GM18502 (cell line): ENCODE results near the gene ZNF48.

Source experiments
- ATAC-seq: cut with Tn5 transposase; IDR thresholded peaks from one replicate; pipeline ENCODE4 v1.9.1; 2021; ENCODE audit warnings: mild to moderate bottlenecking; ENCODE audit not compliant: unreplicated experiment, poor library complexity

Gene ZNF48

DNA sequence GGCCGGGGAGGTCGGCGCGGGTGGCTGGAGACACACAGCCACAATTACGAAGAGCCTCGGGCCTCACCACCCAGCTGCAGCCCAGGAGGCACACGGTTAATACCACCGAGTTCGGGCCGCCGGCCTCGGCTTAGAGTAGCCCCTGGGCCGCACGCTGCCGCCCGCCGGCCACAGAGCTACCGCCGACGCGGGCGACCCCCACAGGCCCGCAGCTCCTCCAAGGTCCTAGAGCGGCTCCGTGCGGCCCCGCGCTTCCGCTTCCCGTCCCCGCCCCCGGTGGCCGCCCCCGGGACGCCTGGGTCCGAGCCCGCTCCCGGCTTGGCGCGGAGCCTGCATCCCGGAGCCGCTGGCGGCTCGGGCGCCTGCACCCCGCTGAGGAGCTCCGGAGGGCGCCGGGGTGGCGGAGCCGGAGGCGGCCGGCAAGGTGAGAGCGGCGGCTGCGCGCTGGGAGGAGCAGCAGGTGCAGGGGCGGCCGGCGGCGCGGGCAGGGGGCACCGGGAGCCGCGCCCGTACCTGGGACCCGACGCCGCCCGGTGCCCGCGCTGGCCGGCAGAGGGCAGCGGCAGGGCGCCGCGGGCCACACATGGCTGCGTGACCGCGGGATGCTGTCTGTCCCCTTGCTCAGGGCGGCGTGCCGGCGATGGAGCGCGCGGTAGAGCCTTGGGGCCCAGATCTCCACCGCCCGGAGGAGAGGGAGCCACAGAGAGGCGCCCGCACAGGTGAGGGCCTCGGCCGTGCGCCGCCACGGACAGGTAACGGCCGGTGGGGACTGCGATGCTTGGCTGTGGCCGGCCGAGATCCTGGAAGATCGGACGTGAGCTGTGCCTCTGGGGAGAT is at the start of gene ZNF48:
ZNF48 (plus strand) TSS at position 266 of the 837 bp plus-strand sequence; CDS start at position 641, 375 bp downstream.
- peak; percentile 69 for ATAC-seq

DNA sequence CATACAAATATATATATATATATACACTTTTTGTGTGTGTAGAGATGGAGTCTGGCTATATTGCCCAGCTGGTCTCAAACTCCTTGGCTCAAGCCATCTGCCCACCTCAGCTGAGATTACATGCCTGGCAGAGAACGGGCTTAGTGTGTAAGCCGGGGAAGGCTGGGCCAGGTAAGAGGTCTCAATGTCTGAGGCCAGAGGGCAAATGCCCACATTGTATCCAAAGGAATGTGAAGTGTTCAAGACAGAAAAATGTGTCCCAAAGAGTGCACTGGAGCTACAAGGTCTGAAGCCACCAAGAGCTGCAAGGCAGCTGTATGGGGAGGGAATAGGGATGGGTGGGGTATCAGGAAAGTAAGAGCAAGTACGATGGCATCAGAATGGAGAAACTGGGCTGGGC is 48.9 kb upstream of the ZNF48 start:
- no peak for ATAC-seq

DNA sequence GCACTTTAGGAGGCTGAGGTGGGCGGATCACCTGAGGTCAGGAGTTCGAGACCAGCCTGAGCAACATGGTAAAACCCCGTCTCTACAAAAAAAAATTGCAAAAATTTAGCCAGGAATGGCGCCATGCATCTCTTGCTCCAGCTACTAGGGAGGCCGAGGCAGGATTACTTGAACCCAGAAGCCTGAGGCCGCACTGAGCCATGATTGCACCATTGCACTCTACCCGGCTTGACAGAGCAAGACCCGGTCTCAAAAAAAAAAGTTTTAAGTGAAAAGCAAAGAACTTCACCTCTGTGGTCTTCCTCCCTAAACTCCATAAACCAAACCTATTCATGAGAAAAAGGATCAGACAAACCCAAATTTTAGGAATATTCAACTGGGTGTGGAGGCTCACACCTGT is 47.1 kb upstream of the ZNF48 start:
- ATAC-seq = no peak

DNA sequence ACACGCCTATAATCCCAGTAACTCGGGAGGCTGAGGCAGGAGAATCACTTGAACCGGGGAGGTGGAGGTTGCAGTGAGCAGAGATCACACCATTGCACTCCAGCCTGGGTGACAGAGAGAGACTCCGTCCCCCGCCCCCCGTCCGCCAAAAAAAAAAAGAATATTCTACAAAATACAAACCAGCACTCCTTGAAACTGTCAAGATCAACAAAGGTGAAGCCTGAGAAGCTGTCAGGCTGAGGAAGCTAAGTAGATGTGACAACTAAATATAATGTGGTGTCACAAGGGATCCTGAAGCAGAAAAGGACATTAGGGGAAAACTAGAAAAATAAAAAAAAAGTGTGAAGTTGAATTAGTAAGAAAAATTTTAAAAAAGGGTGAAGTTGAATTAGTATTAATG is 46.3 kb upstream of the ZNF48 start:
- no peak for ATAC-seq

DNA sequence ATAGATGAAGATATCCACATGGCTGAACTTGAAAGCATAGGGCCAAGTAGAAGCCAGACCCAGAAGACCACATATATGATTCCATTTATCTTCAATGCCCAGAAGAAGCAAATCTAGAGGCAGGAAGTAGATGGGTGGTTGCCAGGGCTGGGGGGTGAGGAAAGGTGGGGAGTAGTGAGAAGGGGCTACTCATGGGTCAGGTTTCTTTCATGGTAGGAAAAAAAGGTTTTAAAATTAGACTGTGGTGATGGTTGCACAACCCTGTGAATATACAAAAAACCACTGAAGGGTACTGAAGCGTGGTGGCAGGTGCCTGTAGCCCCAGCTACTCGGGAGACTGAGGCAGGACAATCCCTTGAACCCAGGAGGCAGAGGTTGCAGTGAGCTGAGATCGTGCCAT is 45.5 kb upstream of the ZNF48 start:
- ATAC-seq = no peak

DNA sequence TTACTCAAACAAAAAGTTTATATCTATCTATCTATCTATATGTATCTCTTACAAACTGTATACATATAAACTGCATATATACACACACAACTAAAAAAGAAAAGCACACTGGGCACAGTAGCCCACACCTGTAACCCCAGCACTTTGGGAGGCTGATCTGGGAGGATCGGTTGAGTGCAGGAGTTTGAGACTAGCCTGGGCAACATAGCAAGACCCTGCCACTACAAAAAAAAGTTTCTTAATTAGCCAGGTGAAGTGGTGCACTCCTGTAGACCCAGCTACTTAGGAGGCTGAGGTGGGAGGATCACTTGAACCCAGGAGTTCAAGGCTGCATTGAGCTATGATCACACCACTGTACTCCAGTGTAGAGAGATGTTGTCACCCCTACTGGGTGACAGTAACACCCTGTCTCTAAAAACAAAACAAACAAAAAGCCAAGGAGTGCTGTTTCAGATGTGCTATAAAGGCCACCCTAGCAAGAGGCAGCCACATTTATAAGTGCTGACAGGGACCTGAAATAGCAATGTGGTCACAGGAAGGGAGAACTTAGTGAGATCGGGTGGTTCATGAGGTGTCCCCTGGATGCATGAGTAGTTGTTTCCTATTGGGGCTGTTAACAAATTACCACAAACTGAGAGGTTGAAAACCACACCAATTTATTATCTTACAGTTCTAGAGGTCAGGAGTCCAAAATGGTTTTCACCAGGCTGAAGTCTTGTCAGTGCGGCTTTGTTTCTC is 44.9 kb upstream of the ZNF48 start:
- ATAC-seq = no peak

DNA sequence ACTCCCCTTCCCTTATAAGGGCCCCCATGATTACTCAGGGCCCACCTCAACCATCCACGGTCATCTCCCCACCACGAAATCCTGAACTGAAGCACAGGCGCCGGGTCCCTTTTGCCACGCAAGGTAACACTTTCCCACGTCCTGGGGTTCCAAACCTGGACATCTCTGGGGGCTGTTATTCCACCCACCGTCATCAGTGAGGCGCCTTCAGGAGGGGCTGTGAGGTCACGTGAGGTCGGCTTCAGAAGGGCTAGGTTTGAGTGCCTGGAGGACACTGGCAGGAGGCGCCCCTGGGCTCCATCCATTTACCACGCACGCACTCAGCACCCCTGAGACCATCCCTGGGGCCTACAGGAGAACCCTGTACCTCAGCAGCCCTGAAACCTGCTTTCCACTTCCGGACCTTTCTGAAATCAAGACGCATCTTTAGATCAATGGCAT is 44.2 kb upstream of the ZNF48 start:
- ATAC-seq = no peak

DNA sequence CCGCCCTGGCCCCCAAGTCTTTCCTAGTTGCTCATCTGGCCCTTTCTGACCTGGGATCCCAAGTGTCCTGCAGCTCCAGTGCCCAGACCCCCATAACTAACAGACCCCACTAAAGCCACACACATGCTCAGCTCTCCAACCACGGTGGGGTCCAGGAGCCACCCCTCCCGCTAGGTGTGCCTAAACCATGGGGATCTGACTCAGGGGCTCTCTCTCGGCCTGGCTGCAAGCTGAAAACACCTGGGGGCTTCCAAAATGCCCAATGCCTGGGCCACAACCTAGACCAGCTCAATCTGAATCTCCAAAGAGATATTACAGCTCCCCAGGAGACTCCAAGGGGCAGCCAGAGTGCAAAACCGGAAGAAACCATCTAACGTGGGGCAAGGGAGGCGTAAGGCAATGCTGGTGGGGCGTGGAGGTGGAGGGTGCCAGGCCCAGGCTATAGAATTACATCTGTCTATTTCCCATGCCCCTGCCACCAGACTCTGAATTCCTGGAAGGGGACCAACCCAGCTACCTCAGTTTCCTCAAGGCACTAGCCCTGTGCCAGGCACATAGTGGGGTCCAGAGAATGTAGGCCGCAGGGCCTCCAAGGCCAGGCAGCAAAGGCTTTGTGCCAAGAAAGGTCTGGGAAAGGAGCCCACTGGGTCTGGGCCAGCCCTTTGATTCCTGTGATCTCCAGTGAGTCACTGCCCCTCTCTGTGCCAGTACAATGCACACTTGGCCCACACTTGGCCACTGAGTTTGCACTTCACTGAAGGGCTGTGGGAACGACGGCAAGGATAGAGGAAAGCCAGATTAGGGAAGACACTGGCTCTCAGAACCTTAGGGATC is 43.4 kb upstream of the ZNF48 start:
- ATAC-seq = no peak

DNA sequence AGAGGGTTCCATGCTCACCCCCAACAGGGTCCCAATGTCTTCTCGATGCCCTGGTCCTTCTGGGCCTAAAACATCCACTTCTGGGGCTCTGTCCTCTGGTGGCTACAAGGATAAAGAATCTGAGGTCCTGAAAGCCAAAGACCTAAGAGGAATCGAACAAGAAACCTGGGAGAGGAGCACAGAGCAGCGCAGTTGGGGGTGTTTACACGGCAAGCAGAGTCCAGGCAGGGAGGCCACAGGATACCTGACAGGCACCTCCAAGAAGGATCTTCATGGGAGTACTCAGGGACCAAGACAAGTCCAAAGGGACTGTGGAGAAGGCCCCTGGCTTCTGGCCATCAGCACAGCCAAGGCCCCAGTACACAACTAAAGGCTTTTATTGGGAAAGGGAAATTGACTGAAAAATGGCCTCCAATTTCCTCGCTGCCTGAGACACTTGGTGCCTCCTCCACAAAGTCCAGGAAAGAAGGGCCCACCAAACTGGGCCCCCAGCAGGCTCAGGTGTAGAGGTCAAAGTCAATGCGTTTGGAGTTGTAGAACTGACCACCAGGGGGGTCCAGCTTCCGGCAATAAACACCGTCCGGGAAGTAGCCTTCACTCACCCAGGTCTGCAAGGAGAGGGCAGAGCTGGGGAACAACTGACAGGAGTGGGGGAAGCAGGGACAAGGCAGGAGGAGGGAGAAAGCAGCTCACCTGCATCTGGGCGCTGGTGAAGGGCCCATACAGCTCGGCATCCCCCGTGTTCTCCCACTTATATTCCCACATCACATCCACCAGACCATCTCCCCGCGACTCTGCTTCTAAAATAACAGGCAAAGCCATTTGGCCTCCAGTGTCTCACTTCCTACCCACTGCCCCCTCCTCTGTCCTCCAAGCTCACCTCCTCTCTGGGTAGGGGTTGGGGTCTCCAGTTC is 42.5 kb upstream of the ZNF48 start:
- no peak for ATAC-seq

DNA sequence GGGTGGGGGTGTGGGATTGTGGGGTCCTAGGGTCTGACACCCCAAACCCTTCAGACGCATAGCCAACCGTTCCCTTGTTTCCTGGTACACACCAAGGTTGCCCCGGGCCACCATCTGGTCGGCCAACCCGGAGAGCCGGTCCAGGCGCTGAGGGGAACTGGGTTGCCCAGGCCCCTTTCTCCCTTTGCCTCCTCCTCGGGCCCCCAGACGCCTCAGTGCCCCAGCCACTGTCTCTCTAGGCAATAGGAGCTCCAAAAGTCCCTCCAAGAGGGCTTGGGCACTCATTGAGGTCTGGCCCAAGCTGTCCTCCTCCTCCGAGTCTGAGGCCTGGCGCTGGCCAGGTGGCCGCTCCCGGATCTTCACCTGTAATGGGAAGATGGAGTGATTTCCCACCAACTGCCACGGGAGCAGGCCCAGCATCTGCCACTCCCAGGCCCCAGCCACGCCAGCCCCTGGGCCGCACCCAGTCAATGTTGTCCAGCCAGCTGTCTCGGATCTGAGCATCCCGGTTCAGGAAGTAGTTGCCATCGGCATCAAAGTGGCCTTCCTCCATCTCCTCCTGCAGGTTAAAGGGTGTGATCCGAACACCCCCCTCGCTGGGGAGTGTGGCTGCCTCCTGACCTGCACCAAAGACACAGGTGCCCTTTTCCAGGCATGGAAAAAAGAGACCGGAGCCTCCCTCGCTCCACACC is 41.6 kb upstream of the ZNF48 start:
- no peak for ATAC-seq

DNA sequence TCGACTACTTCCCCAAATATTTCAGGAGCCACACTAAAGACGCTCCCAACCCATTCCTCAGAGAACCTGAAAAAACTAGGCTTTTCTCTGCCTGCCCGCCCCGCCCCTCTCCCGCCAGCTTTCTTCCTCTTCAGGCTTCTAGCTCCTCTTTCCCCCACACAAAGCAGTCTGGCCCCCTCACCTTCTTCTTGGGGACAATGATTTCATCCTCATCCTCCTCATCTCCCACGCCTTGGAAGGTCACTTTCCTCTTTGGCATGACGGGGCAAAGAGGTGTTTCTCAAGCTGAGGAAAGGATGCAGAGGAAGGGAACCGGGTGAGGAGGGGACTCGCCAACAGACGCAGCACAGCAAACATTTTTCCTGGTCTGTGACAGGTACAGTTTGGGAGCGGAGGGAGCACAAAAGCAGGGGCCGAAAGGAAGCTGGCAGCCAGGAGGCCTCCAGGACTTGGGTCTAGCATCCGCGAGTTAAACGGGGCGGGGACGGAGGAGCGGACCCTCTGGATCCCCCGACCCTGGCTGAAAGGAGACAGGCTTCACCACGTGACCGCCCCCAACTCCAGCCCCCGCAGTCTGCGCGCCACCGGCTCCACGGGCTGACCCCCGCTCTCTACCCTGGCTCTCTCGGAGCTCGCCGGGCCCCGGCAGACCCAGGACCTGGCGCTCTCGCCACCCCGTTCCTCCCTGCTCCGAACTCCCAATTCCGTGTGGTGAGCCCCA is 40.6 kb upstream of the ZNF48 start:
- peak; percentile 24 for ATAC-seq

DNA sequence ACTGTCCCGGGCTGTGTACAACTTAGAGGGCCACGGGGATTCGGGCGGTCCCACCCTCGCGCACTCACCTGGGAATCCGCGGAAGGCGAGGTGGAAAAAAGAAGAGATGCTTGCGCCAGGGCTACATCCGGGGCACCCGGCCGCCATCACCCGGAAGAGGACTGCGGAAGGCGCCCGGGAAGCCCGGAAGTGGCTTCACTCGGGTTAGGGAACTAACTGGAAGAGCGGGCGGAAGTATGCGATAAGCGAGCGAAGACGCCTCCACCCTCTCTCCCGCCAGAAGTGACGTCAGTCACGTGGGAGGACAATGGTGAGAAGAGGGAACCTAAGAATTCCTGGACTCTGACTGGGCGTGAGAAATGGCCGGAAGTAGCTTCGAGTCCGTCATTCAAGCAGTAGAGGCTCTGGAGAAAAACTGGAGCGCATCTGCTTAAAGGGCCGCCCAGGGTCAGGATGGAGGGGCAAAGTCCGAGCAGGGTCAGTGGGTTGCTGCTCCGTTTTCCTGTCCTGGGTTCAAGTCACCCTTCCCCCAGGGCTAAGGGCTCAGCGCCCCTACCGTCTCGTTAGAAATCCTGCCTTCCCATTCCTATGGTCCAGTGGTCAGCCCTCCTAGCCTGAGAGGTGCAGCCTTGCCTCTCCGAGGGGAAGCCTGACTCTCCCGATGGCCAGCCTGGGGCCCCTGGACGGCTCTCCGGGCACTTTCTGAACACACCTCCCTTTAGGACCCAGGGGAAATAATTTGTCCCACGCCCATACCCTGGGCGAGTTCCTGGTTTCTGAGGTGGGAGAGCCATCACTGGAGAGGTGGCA is 39.9 kb upstream of the ZNF48 start, which contains the start of gene CD2BP2:
CD2BP2 (minus strand) TSS at position 165 of the 810 bp plus-strand sequence. CDS start 627 bp downstream, outside the sequence.
- ATAC-seq = peak; percentile 64

DNA sequence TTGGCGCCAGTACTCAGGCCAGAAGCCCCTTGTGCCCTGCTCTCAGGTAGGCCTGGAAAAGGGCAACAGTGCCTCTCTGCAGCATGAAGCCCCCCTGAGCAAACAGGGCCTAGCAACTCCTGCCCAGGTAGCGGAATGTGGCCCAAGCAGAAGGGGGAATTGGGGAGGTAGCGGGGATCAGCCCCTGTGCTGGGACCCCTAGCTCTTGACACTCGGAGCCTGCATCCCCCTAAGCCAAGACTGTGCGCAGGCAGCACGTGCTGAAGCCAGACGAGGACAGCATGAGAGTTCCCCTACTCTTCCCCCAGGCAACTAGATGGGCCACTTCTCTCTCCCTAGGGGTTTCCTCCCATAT is 39.3 kb upstream of the ZNF48 start:
- no peak for ATAC-seq

DNA sequence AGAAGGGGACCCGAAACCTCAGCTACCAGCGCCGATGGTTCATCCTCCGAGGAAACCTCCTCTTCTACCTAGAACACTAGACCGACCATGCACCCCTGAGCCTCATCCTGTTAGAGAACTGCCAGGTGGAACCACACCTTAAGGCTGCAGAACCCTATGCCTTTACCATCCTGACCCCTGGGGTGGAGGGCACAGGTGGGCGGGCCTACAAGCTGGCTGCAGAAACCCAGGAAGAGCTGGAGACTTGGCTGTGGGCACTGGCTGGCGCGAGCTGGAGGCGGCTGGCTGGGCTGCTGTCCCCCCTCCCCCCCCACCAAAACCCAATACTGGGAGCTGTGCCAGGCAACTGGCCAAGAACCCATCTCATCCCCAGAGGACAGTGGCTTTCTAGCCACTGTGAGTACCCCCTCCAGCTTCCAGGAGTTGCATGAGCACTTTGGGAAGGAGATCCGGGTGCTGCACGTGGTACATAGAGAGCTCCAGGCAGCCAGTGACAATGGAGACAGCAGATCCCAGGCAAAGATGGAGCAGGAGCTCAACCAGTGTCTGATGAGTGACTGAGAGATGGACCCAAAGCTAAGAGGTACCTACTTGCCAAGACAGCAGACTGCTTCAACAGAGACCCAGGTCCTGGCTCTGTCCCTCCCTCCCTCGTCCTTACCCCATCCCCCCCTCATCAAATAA is 38.7 kb upstream of the ZNF48 start:
- no peak for ATAC-seq

DNA sequence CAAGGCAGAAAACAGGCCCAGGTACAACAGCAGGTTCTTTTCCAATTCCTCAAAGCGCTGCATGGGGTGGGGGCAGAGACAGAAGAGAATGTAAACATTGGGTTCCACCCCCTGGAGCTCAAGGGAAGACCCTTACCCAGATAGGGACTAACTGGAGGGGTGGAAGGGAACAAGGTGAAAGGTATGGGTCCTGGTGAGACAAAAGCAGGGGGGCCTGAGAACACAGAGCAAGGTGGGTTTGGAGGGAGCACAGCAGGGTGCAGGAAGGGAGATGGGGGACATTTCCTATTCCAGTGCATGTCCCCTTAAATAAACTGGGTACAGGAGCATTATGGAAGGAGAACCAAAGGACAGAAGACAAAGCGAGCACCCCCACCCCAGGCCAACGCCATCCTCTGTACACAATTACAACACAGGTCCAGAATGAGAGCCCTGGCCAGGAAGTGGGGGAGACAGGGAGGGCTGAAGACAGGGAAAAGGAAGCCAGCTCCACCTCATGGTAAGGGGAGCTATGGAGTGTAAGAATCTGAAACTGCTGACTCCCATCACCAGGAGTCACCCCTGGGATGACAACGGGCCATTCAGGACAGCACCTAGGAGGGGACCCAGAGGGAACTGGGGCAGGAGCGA is 38.0 kb upstream of the ZNF48 start:
- no peak for ATAC-seq

DNA sequence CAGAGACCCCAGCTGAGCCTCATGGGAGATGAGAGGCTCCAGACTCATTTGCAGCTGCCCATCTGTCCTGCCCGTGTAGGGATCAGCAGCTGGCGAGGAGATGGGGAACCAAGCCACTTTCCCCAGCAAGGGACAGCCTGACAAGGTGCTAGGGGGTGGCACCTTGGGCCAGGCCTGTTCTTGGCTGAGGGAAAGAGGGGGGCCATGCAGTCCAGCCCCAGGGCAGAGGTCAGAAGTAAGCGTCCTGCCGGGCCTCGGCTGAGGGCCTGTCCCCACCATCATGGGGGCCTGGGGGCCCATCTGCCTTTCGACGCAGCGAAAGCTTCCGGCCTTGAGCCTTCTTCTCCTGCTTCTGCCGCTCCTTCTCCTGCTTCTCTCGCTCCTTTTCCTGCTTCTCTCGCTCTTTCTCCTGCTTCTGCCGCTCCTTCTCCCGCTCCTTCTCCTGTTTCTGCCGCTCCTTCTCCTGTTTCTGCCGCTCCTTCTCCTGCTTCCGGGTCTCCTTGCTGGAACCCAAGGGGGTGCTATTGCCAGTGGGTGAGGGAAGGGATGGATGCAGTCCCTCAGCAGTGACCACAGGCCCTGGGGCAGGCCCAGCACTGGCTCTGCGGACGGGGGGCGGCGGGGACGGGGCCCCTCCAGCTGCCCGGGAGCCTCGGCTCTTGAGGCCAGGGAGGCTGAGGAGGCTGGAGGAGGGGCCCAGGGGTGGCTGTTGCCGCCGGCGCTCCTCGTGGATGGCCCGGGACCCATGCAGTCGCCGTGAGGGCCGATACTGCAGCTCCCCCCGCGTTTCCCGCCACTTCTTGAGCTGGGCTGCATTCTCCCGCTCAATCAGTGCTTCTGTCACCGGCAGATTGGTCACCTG is 37.3 kb upstream of the ZNF48 start:
- no peak for ATAC-seq
